Keratinocyte (primary cell): ENCODE measurements around the gene TARBP1. TPM values are rescaled to one million over a fixed set of nuclear protein-coding genes. Genes with fewer than 3 reads are reported as not detected.

Experiments used
- DNase-seq: peaks from one replicate; pipeline ENCODE4 v3.0.0-alpha.2; 2011; ENCODE audit warnings: low read depth, missing footprints, low spot score
- FAIRE-seq: peaks from 2 replicates; lab custom pipeline; 2011; peaks lifted over from hg19 to GRCh38; lab: Jason Lieb, UNC
- H2AFZ ChIP-seq: 2 replicates; pipeline ENCODE4 v1.6.0; 2012; ENCODE audit warnings: low read length, control low read depth, inconsistent platforms; ENCODE audit not compliant: control insufficient read depth
- H3K27ac ChIP-seq: 2 replicates; pipeline ENCODE4 v1.5.1; 2011; ENCODE audit warnings: low read length; ENCODE audit not compliant: control insufficient read depth, insufficient read depth
- H3K27me3 ChIP-seq: 3 replicates; pipeline ENCODE4 v1.6.0; 2011; ENCODE audit warnings: low read length; ENCODE audit not compliant: control insufficient read depth, insufficient read depth; ENCODE audit errors: extremely low read depth
- H3K36me3 ChIP-seq, 2 experiments: 2 replicates in 1 of 2; 3 replicates in 1 of 2; pipeline ENCODE4 v1.5.1; 2011; ENCODE audit warnings: low read length in 2 of 2, mild to moderate bottlenecking in 1 of 2; ENCODE audit not compliant: control insufficient read depth in 2 of 2, insufficient read depth in 2 of 2; ENCODE audit errors: extremely low read depth in 1 of 2
- H3K4me1 ChIP-seq: 3 replicates; pipeline ENCODE4 v1.5.1; 2011; ENCODE audit warnings: low read length; ENCODE audit not compliant: control insufficient read depth, insufficient read depth; ENCODE audit errors: extremely low read depth
- H3K4me2 ChIP-seq: 3 replicates; pipeline ENCODE4 v1.6.0; 2011; ENCODE audit warnings: low read depth, low read length; ENCODE audit not compliant: control insufficient read depth, insufficient read depth; ENCODE audit errors: extremely low read depth
- H3K4me3 ChIP-seq, 3 experiments: fragments of 200-600 bp in 1 of 3; sonication (generic) in 1 of 3; 2 replicates in 2 of 3; 3 replicates in 1 of 3; pipeline ENCODE4 v1.5.1; 2011 to 2016; ENCODE audit warnings: low read length in 3 of 3, mild to moderate bottlenecking in 3 of 3, control low read depth in 2 of 3, inconsistent platforms in 1 of 3, low read depth in 1 of 3, mixed read lengths in 1 of 3, mixed run types in 1 of 3, moderate library complexity in 1 of 3; ENCODE audit not compliant: control insufficient read depth in 2 of 3, insufficient read depth in 2 of 3; ENCODE audit errors: extremely low read depth in 1 of 3
- H3K79me2 ChIP-seq: 2 replicates; pipeline ENCODE4 v1.6.0; 2012; ENCODE audit warnings: low read length; ENCODE audit not compliant: control insufficient read depth, insufficient read depth
- H3K9ac ChIP-seq: 3 replicates; pipeline ENCODE4 v1.6.0; 2011; ENCODE audit warnings: low read length; ENCODE audit not compliant: control insufficient read depth, insufficient read depth; ENCODE audit errors: extremely low read depth
- H3K9me1 ChIP-seq: 3 replicates; pipeline ENCODE4 v1.6.0; 2011; ENCODE audit warnings: low read length; ENCODE audit not compliant: control insufficient read depth, insufficient read depth; ENCODE audit errors: extremely low read depth
- H3K9me3 ChIP-seq: 2 replicates; pipeline ENCODE4 v1.5.1; 2012; ENCODE audit warnings: low read depth, low read length; ENCODE audit not compliant: control insufficient read depth
- H4K20me1 ChIP-seq: 3 replicates; pipeline ENCODE4 v1.6.0; 2011; ENCODE audit warnings: low read length; ENCODE audit not compliant: control insufficient read depth, insufficient read depth; ENCODE audit errors: extremely low read depth
- CTCF ChIP-seq, 3 experiments: IDR thresholded peaks in 1 of 3; conservative IDR thresholded peaks in 1 of 3; optimal IDR thresholded peaks in 1 of 3; 2 replicates in 2 of 3; 3 replicates in 1 of 3; pipeline versions ENCODE3 to v1.5.1; 2011; ENCODE audit warnings: low read length in 3 of 3, mild to moderate bottlenecking in 3 of 3, moderate library complexity in 2 of 3, control low read depth in 1 of 3, inconsistent platforms in 1 of 3; ENCODE audit not compliant: insufficient read depth in 2 of 3; ENCODE audit errors: extremely low read depth in 1 of 3
- EZH2 ChIP-seq: IDR thresholded peaks from one replicate; pipeline ENCODE4 v1.6.1; 2012; ENCODE audit warnings: inconsistent platforms, mild to moderate bottlenecking, low read length, moderate library complexity
- dilution Hi-C: fragments of 300-500 bp; cut with MboI; formaldehyde crosslinking; loops from one replicate; pipeline ENCODE4 v1.7.0; 2020; ENCODE audit warnings: low sequenced_read_pairs; ENCODE audit not compliant: extremely low pct_ligation_motif_present
- polyA plus RNA-seq, 5 experiments: library from polyadenylated mRNA; depleted of rRNA in 3 of 5; stranded (reverse) in 3 of 5; stranded (forward) in 1 of 5; unstranded in 1 of 5; fragments of >200 nt; gene quantifications; 1 replicate in 1 of 5; 2 replicates in 3 of 5; 3 replicates in 1 of 5; pipeline versions ENCODE4 v1.2.1 to v1.2.3, GENCODE V29; 2011 to 2012; ENCODE audit warnings: missing spikeins in 2 of 5, low read depth in 1 of 5, low replicate concordance in 1 of 5

The TARBP1 gene
- polyA plus RNA-seq, 1 donor (not counting 4 experiments of a cell fraction or from before 2014, with no cell fraction given): 28.7 TPM

GRCh38 chr1:234525099-234525799 is 46.3 kb upstream of the TARBP1 start:
- H3K27ac ChIP-seq: no peak overlapping the region
- no peaks in the 10 kb centered on the region for H4K20me1 ChIP-seq
- no peaks in the 10 kb centered on the region for H3K9me1 ChIP-seq
- DNase-seq: no peak
- no peak overlapping the region for H3K4me2 ChIP-seq
- no peaks in the 10 kb centered on the region for H3K27me3 ChIP-seq
- no peak overlapping the region for H2AFZ ChIP-seq
- H3K9ac ChIP-seq: no peak overlapping the region
- no peak for FAIRE-seq
- H3K9me3 ChIP-seq: no peaks in the 10 kb centered on the region
- dilution Hi-C loops: no loop called here
- H3K79me2 ChIP-seq: no peaks in the 10 kb centered on the region
- H3K4me3 ChIP-seq: no peak overlapping the region
- H3K4me1 ChIP-seq: peaks cover 10% of the 10 kb centered on the region
- TF ChIP-seq CTCF (optimal IDR thresholded peaks at IDR 0.05 in 1 of 3, IDR thresholded peaks at IDR 0.05 in 1 of 3, conservative IDR thresholded peaks at IDR 0.05 in 1 of 3; ENCODE audit: extremely low read depth in 1 of 3, insufficient read depth in 2 of 3, low read length in 3 of 3) (no peak), EZH2 (no peak)
- no peaks in the 10 kb centered on the region for H3K36me3 ChIP-seq

DNA sequence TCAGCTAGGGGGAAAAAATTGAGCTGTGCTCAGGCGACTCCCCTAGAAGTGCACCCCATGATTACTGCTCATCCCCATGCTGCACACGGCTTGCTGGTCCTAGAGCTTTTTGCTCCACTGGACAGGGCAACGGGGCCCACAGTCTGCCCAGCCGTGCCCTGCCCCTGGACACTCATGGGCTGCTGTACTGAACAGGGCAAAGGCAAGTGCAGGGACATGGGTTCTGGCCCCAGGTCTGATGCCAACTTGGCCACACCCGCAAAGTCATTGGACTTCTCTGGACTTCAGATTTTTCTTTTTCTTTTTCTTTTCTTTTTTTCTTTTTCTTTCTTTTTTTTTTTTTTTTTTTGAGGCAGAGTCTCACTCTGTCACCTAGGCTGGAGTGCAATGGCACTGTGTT is 42.9 kb upstream of the TARBP1 start:
- Histone ChIP-seq H2AFZ (no peak overlapping the region), H3K4me1 (peaks cover 10% of the 10 kb centered on the region), H3K4me3 (no peak overlapping the region), H4K20me1 (no peaks in the 10 kb centered on the region), H3K9me1 (no peaks in the 10 kb centered on the region), H3K9me3 (no peaks in the 10 kb centered on the region), H3K27ac (no peak overlapping the region), H3K9ac (no peak overlapping the region), H3K36me3 (no peaks in the 10 kb centered on the region), H3K27me3 (no peaks in the 10 kb centered on the region), H3K79me2 (no peaks in the 10 kb centered on the region), H3K4me2 (no peak overlapping the region)
- dilution Hi-C loops: no loop called here
- DNase-seq (no peak), FAIRE-seq (no peak)
- TF ChIP-seq EZH2: no peak
- TF ChIP-seq CTCF (optimal IDR thresholded peaks at IDR 0.05 in 1 of 3, IDR thresholded peaks at IDR 0.05 in 1 of 3, conservative IDR thresholded peaks at IDR 0.05 in 1 of 3; ENCODE audit: extremely low read depth in 1 of 3, insufficient read depth in 2 of 3, low read length in 3 of 3): no peak
